Glutamatergic neuron (in vitro differentiated cells): ENCODE data around the gene COX7A2. TPM values are rescaled to one million over a fixed set of nuclear protein-coding genes. Genes with fewer than 3 reads are reported as not detected.

ENCODE experiments used
- DNase-seq: peaks from one replicate; pipeline ENCODE4 v3.0.0; 2022
- H3K27ac Mint-ChIP-seq: one replicate; pipeline ENCODE4 v1.8.0; 2020; ENCODE audit warnings: mild to moderate bottlenecking, mixed read lengths, inconsistent platforms; ENCODE audit not compliant: unreplicated experiment
- H3K27me3 Mint-ChIP-seq: one replicate; pipeline ENCODE4 v1.8.0; 2020; ENCODE audit warnings: mild to moderate bottlenecking, moderate library complexity, mixed read lengths, inconsistent platforms; ENCODE audit not compliant: unreplicated experiment
- H3K36me3 Mint-ChIP-seq: one replicate; pipeline ENCODE4 v1.8.0; 2020; ENCODE audit warnings: mild to moderate bottlenecking, mixed read lengths, inconsistent platforms; ENCODE audit not compliant: unreplicated experiment
- H3K4me1 Mint-ChIP-seq: one replicate; pipeline ENCODE4 v1.8.0; 2020; ENCODE audit warnings: mild to moderate bottlenecking, low read depth, mixed read lengths, inconsistent platforms; ENCODE audit not compliant: unreplicated experiment
- H3K4me3 Mint-ChIP-seq: one replicate; pipeline ENCODE4 v1.8.0; 2020; ENCODE audit warnings: mild to moderate bottlenecking, mixed read lengths, inconsistent platforms; ENCODE audit not compliant: unreplicated experiment
- H3K9me3 Mint-ChIP-seq: one replicate; pipeline ENCODE4 v1.8.0; 2020; ENCODE audit warnings: mild to moderate bottlenecking, moderate library complexity, mixed read lengths, inconsistent platforms; ENCODE audit not compliant: unreplicated experiment
- CTCF ChIP-seq: fragments of 200-600 bp; sonication (generic); IDR thresholded peaks from one replicate; pipeline ENCODE4 v1.5.0; 2021; ENCODE audit not compliant: partially characterized antibody, unreplicated experiment
- total RNA-seq: library from RNA; stranded (reverse); fragmentation: NEBNext Ultra II Directional; extraction: Animal tissue kit (Norgen Biotek cat#: 25700); gene quantifications from one replicate; pipeline ENCODE4 v1.2.1, GENCODE V29; 2021; ENCODE audit not compliant: unreplicated experiment

COX7A2 gene
- total RNA-seq, 1 donor from 2014 or later: 527 TPM

GRCh38 chr6:75219263-75219662, 24.3 kb downstream of the COX7A2 start:
- peaks cover 20% of the 10 kb centered on the region for H3K4me1 Mint-ChIP-seq
- H3K27ac Mint-ChIP-seq: no peak overlapping the region
- no peaks in the 10 kb centered on the region for H3K9me3 Mint-ChIP-seq
- DNase-seq: no peak
- no peak for TF ChIP-seq CTCF
- H3K27me3 Mint-ChIP-seq: no peaks in the 10 kb centered on the region
- no peaks in the 10 kb centered on the region for H3K36me3 Mint-ChIP-seq
- no peak overlapping the region for H3K4me3 Mint-ChIP-seq

GRCh38 chr6:75217193-75217592, 26.4 kb downstream of the COX7A2 start:
- TF ChIP-seq CTCF: no peak
- Mint-ChIP-seq H3K27me3 (no peaks in the 10 kb centered on the region), H3K9me3 (no peaks in the 10 kb centered on the region)

GRCh38 chr6:75215291-75215690, 28.3 kb downstream of the COX7A2 start:
- no peak for TF ChIP-seq CTCF
- Mint-ChIP-seq H3K9me3 (no peaks in the 10 kb centered on the region), H3K4me3 (no peak overlapping the region), H3K27ac (no peak overlapping the region), H3K36me3 (no peaks in the 10 kb centered on the region), H3K4me1 (peaks cover 2% of the 10 kb centered on the region), H3K27me3 (no peaks in the 10 kb centered on the region)
- DNase-seq: no peak

More at GRCh38 chr6:75217193-75217592, 26.4 kb downstream of the COX7A2 start:
- H3K4me3 Mint-ChIP-seq: no peak overlapping the region
- no peak overlapping the region for H3K27ac Mint-ChIP-seq
- peaks cover 2% of the 10 kb centered on the region for H3K4me1 Mint-ChIP-seq
- DNase-seq: no peak
- H3K36me3 Mint-ChIP-seq: no peaks in the 10 kb centered on the region

GRCh38 chr6:75213732-75214131, 29.9 kb downstream of the COX7A2 start:
- H3K4me1 Mint-ChIP-seq: peaks cover 4% of the 10 kb centered on the region
- H3K9me3 Mint-ChIP-seq: no peaks in the 10 kb centered on the region
- TF ChIP-seq CTCF: no peak
- no peak overlapping the region for H3K27ac Mint-ChIP-seq
- no peaks in the 10 kb centered on the region for H3K36me3 Mint-ChIP-seq
- no peak overlapping the region for H3K4me3 Mint-ChIP-seq
- peaks cover 2% of the 10 kb centered on the region for H3K27me3 Mint-ChIP-seq
- no peak for DNase-seq

- Mint-ChIP-seq H3K27ac (no peak overlapping the region), H3K4me1 (peaks cover 10% of the 10 kb centered on the region), H3K9me3 (peaks cover 4% of the 10 kb centered on the region), H3K4me3 (no peak overlapping the region), H3K36me3 (peaks cover under 1% of the 10 kb centered on the region), H3K27me3 (peaks cover 5% of the 10 kb centered on the region)
- no peak for DNase-seq
- no peak for TF ChIP-seq CTCF
Measured at GRCh38 chr6:75213112-75213511, 30.5 kb downstream of the COX7A2 start.
